ENCODE data around the gene CENPU.

The CENPU gene

GRCh38 chr4:184765473-184766340, 31.8 kb upstream of the CENPU start:
- Histone ChIP-seq H3K4me1 (ENCODE audit: control insufficient read depth, insufficient read depth, low read length) (no peaks in the 10 kb centered on the region), H3K4me3 (ENCODE audit: low read length) (no peak overlapping the region), H3K36me3 (ENCODE audit: control insufficient read depth, insufficient read depth, low read length) (peaks cover 3% of the 10 kb centered on the region), H3K27me3 (ENCODE audit: control insufficient read depth, insufficient read depth, low read length) (no peaks in the 10 kb centered on the region), H3K9me3 (ENCODE audit: control insufficient read depth, low read length) (no peaks in the 10 kb centered on the region), H3K9ac (ENCODE audit: low read length) (no peak overlapping the region)

- no peaks in the 10 kb centered on the region for H3K4me1 ChIP-seq (ENCODE audit: control insufficient read depth, insufficient read depth, low read length)
- H3K36me3 ChIP-seq (ENCODE audit: control insufficient read depth, insufficient read depth, low read length) = peaks cover 3% of the 10 kb centered on the region
These were observed 30.7 kb upstream of the CENPU start for GRCh38 chr4:184764601-184765000.

GRCh38 chr4:184763150-184763780, 29.4 kb upstream of the CENPU start:
- Histone ChIP-seq H3K4me1 (ENCODE audit: control insufficient read depth, insufficient read depth, low read length) (no peaks in the 10 kb centered on the region), H3K27me3 (ENCODE audit: control insufficient read depth, insufficient read depth, low read length) (no peaks in the 10 kb centered on the region), H3K36me3 (ENCODE audit: control insufficient read depth, insufficient read depth, low read length) (peaks cover 3% of the 10 kb centered on the region), H3K9me3 (ENCODE audit: control insufficient read depth, low read length) (no peaks in the 10 kb centered on the region), H3K9ac (ENCODE audit: low read length) (no peak overlapping the region), H3K4me3 (ENCODE audit: low read length) (no peak overlapping the region)

More at GRCh38 chr4:184764601-184765000, 30.7 kb upstream of the CENPU start:
- H3K27me3 ChIP-seq (ENCODE audit: control insufficient read depth, insufficient read depth, low read length) = no peaks in the 10 kb centered on the region
- no peaks in the 10 kb centered on the region for H3K9me3 ChIP-seq (ENCODE audit: control insufficient read depth, low read length)
- no peak overlapping the region for H3K9ac ChIP-seq (ENCODE audit: low read length)
- H3K4me3 ChIP-seq (ENCODE audit: low read length) = no peak overlapping the region

- Histone ChIP-seq H3K4me3 (ENCODE audit: low read length) (no peak overlapping the region), H3K36me3 (ENCODE audit: control insufficient read depth, insufficient read depth, low read length) (peaks cover 3% of the 10 kb centered on the region), H3K9me3 (ENCODE audit: control insufficient read depth, low read length) (no peaks in the 10 kb centered on the region), H3K9ac (ENCODE audit: low read length) (no peak overlapping the region), H3K27me3 (ENCODE audit: control insufficient read depth, insufficient read depth, low read length) (no peaks in the 10 kb centered on the region), H3K4me1 (ENCODE audit: control insufficient read depth, insufficient read depth, low read length) (no peaks in the 10 kb centered on the region)
These were observed 28.2 kb upstream of the CENPU start for GRCh38 chr4:184762100-184762499.

- H3K4me1 ChIP-seq (ENCODE audit: control insufficient read depth, insufficient read depth, low read length) = no peaks in the 10 kb centered on the region
- H3K36me3 ChIP-seq (ENCODE audit: control insufficient read depth, insufficient read depth, low read length) = peaks cover 3% of the 10 kb centered on the region
These were observed 26.8 kb upstream of the CENPU start for GRCh38 chr4:184760681-184761080.

GRCh38 chr4:184757810-184758209, 23.9 kb upstream of the CENPU start:
- Histone ChIP-seq H3K36me3 (ENCODE audit: control insufficient read depth, insufficient read depth, low read length) (peaks cover 3% of the 10 kb centered on the region), H3K4me3 (ENCODE audit: low read length) (no peak overlapping the region), H3K4me1 (ENCODE audit: control insufficient read depth, insufficient read depth, low read length) (no peaks in the 10 kb centered on the region), H3K9ac (ENCODE audit: low read length) (no peak overlapping the region), H3K9me3 (ENCODE audit: control insufficient read depth, low read length) (no peaks in the 10 kb centered on the region), H3K27me3 (ENCODE audit: control insufficient read depth, insufficient read depth, low read length) (no peaks in the 10 kb centered on the region)

More at GRCh38 chr4:184760681-184761080, 26.8 kb upstream of the CENPU start:
- Histone ChIP-seq H3K9ac (ENCODE audit: low read length) (no peak overlapping the region), H3K4me3 (ENCODE audit: low read length) (no peak overlapping the region), H3K9me3 (ENCODE audit: control insufficient read depth, low read length) (no peaks in the 10 kb centered on the region), H3K27me3 (ENCODE audit: control insufficient read depth, insufficient read depth, low read length) (no peaks in the 10 kb centered on the region)

GRCh38 chr4:184756399-184756798, 22.5 kb upstream of the CENPU start:
- H3K4me1 ChIP-seq (ENCODE audit: control insufficient read depth, insufficient read depth, low read length) = no peaks in the 10 kb centered on the region
- no peaks in the 10 kb centered on the region for H3K27me3 ChIP-seq (ENCODE audit: control insufficient read depth, insufficient read depth, low read length)
- no peak overlapping the region for H3K4me3 ChIP-seq (ENCODE audit: low read length)
- H3K9me3 ChIP-seq (ENCODE audit: control insufficient read depth, low read length) = no peaks in the 10 kb centered on the region
- H3K9ac ChIP-seq (ENCODE audit: low read length) = no peak overlapping the region
- H3K36me3 ChIP-seq (ENCODE audit: control insufficient read depth, insufficient read depth, low read length) = peaks cover 3% of the 10 kb centered on the region

- no peaks in the 10 kb centered on the region for H3K4me1 ChIP-seq (ENCODE audit: control insufficient read depth, insufficient read depth, low read length)
- H3K4me3 ChIP-seq (ENCODE audit: low read length) = no peak overlapping the region
These were observed 21.4 kb upstream of the CENPU start for GRCh38 chr4:184755278-184755677.

GRCh38 chr4:184752496-184753275, 18.8 kb upstream of the CENPU start:
- peaks cover 16% of the 10 kb centered on the region for H3K4me1 ChIP-seq (ENCODE audit: control insufficient read depth, insufficient read depth, low read length)
- H3K4me3 ChIP-seq (ENCODE audit: low read length) = no peak overlapping the region
- no peaks in the 10 kb centered on the region for H3K27me3 ChIP-seq (ENCODE audit: control insufficient read depth, insufficient read depth, low read length)
- H3K36me3 ChIP-seq (ENCODE audit: control insufficient read depth, insufficient read depth, low read length) = no peaks in the 10 kb centered on the region
- H3K9ac ChIP-seq (ENCODE audit: low read length) = no peak overlapping the region
- H3K9me3 ChIP-seq (ENCODE audit: control insufficient read depth, low read length) = no peaks in the 10 kb centered on the region

More at GRCh38 chr4:184755278-184755677, 21.4 kb upstream of the CENPU start:
- H3K9ac ChIP-seq (ENCODE audit: low read length) = no peak overlapping the region
- no peaks in the 10 kb centered on the region for H3K9me3 ChIP-seq (ENCODE audit: control insufficient read depth, low read length)
- no peaks in the 10 kb centered on the region for H3K36me3 ChIP-seq (ENCODE audit: control insufficient read depth, insufficient read depth, low read length)
- H3K27me3 ChIP-seq (ENCODE audit: control insufficient read depth, insufficient read depth, low read length) = no peaks in the 10 kb centered on the region

GRCh38 chr4:184751585-184751956, 17.7 kb upstream of the CENPU start:
- Histone ChIP-seq H3K9ac (ENCODE audit: low read length) (no peak overlapping the region), H3K27me3 (ENCODE audit: control insufficient read depth, insufficient read depth, low read length) (no peaks in the 10 kb centered on the region), H3K4me1 (ENCODE audit: control insufficient read depth, insufficient read depth, low read length) (peaks cover 27% of the 10 kb centered on the region)

GRCh38 chr4:184750926-184751584, 17.2 kb upstream of the CENPU start:
- H3K27me3 ChIP-seq (ENCODE audit: control insufficient read depth, insufficient read depth, low read length) = no peaks in the 10 kb centered on the region
- H3K4me1 ChIP-seq (ENCODE audit: control insufficient read depth, insufficient read depth, low read length) = peaks cover 32% of the 10 kb centered on the region
- H3K9ac ChIP-seq (ENCODE audit: low read length) = no peak overlapping the region
- no peak overlapping the region for H3K4me3 ChIP-seq (ENCODE audit: low read length)
- no peaks in the 10 kb centered on the region for H3K9me3 ChIP-seq (ENCODE audit: control insufficient read depth, low read length)
- no peaks in the 10 kb centered on the region for H3K36me3 ChIP-seq (ENCODE audit: control insufficient read depth, insufficient read depth, low read length)

More at GRCh38 chr4:184751585-184751956, 17.7 kb upstream of the CENPU start:
- Histone ChIP-seq H3K36me3 (ENCODE audit: control insufficient read depth, insufficient read depth, low read length) (no peaks in the 10 kb centered on the region), H3K4me3 (ENCODE audit: low read length) (no peak overlapping the region), H3K9me3 (ENCODE audit: control insufficient read depth, low read length) (no peaks in the 10 kb centered on the region)

Measured in mucosa of stomach (tissue), 1 donor.